HepG2 (cell line): ENCODE results near the gene P3H4. TPM values are rescaled to one million over a fixed set of nuclear protein-coding genes. Genes with fewer than 3 reads are reported as not detected.

Experiments used
- ARID4A ChIP-seq: sonication (generic); formaldehyde crosslinking; IDR thresholded peaks from 2 replicates; pipeline ENCODE4 v1.5.0; 2020; ENCODE audit warnings: mild to moderate bottlenecking, missing genetic modification reagents, borderline replicate concordance
- ATF2 ChIP-seq: sonication (generic); formaldehyde crosslinking; IDR thresholded peaks from 2 replicates; pipeline ENCODE4 v1.4.0; 2020; ENCODE audit warnings: missing genetic modification reagents
- CBX2 ChIP-seq, 2 experiments: fragments of 200-600 bp in 1 of 2; sonication (generic); formaldehyde crosslinking in 1 of 2; IDR thresholded peaks; 2 replicates each; pipeline versions ENCODE4 v1.7.0 to v1.8.1; 2018 to 2022; ENCODE audit warnings: low read depth in 2 of 2, low read length in 1 of 2, mild to moderate bottlenecking in 1 of 2, missing genetic modification reagents in 1 of 2
- FLYWCH1 ChIP-seq: sonication (generic); formaldehyde crosslinking; IDR thresholded peaks from 2 replicates; pipeline ENCODE4 v1.8.1; 2023; ENCODE audit warnings: mild to moderate bottlenecking, missing genetic modification reagents
- FOSL1 ChIP-seq: sonication (generic); formaldehyde crosslinking; IDR thresholded peaks from 2 replicates; pipeline ENCODE4 v1.9.0; 2021; ENCODE audit warnings: missing genetic modification reagents, borderline replicate concordance
- NCOA2 ChIP-seq: sonication (generic); formaldehyde crosslinking; IDR thresholded peaks from 2 replicates; pipeline ENCODE4 v1.8.0; 2022; ENCODE audit warnings: inconsistent platforms
- RBAK ChIP-seq: sonication (generic); formaldehyde crosslinking; IDR thresholded peaks from 2 replicates; pipeline ENCODE4 v1.5.1; 2020; ENCODE audit warnings: mild to moderate bottlenecking, missing genetic modification reagents
- SMARCE1 ChIP-seq: fragments of 450-650 bp; IDR thresholded peaks from 2 replicates; pipeline ENCODE4 v1.6.1; 2017; ENCODE audit warnings: borderline replicate concordance
- TEAD3 ChIP-seq: optimal IDR thresholded peaks from 2 replicates; pipeline ENCODE3; 2016; ENCODE audit warnings: borderline replicate concordance
- ZBTB4 ChIP-seq: sonication (generic); formaldehyde crosslinking; IDR thresholded peaks from 2 replicates; pipeline ENCODE4 v1.4.0; 2020; ENCODE audit warnings: missing genetic modification reagents, mild to moderate bottlenecking, borderline replicate concordance
- ZKSCAN1 ChIP-seq: fragments of 150-350 bp; IDR thresholded peaks from 2 replicates; pipeline ENCODE4 v1.6.1; 2014; ENCODE audit warnings: low read length
- ZNF230 ChIP-seq: sonication (generic); formaldehyde crosslinking; IDR thresholded peaks from 2 replicates; pipeline ENCODE4 v1.4.0; 2020; ENCODE audit warnings: mild to moderate bottlenecking, missing genetic modification reagents
- ZNF691 ChIP-seq: sonication (generic); formaldehyde crosslinking; IDR thresholded peaks from 2 replicates; pipeline ENCODE4 v1.4.0; 2020; ENCODE audit warnings: missing genetic modification reagents, low read depth, mild to moderate bottlenecking, borderline replicate concordance
- ZNF761 ChIP-seq: sonication (generic); formaldehyde crosslinking; conservative IDR thresholded peaks from 2 replicates; pipeline ENCODE4 v1.4.0; 2020; ENCODE audit warnings: mild to moderate bottlenecking, missing genetic modification reagents
- ZUFSP ChIP-seq: sonication (generic); formaldehyde crosslinking; IDR thresholded peaks from 2 replicates; pipeline ENCODE4 v1.9.0; 2021; ENCODE audit warnings: missing genetic modification reagents, mild to moderate bottlenecking, borderline replicate concordance
- polyA plus RNA-seq, 8 experiments: library from polyadenylated mRNA; depleted of rRNA in 3 of 8; stranded (reverse) in 7 of 8; unstranded in 1 of 8; fragments of >200 nt; fragmentation: Illumina TruSeq in 4 of 8; extraction: Trizol in 4 of 8; gene quantifications; 2 replicates each; pipeline versions ENCODE4 v1.2.1 to v1.2.3, GENCODE V29; 2011 to 2016; ENCODE audit warnings: low read depth in 4 of 8, missing spikeins in 1 of 8, mixed read lengths in 1 of 8; ENCODE audit not compliant: insufficient read depth in 1 of 8
- total RNA-seq, 5 experiments: library from RNA; depleted of rRNA; stranded (reverse); fragments of >200 nt; fragmentation: Illumina TruSeq; extraction: Trizol; gene quantifications; 2 replicates each; pipeline ENCODE4 v1.2.3, GENCODE V29; 2016; ENCODE audit warnings: low read depth in 1 of 5

The P3H4 gene
- total and polyA plus RNA-seq, 2 of the 13 experiments (the other 11 are each of a cell fraction or from before 2014, with no cell fraction given): 37.1 to 50.6 TPM

- TF ChIP-seq ZUFSP (CRISPR knock-in tag) (no peak), NCOA2 (CRISPR knock-in tag) (no peak), FOSL1 (no peak), ARID4A (CRISPR knock-in tag) (peak; percentile 64), TEAD3 (CRISPR knock-in tag) (no peak), ZNF761 (peak; percentile 71), ZBTB4 (CRISPR knock-in tag) (no peak), SMARCE1 (no peak), ATF2 (CRISPR knock-in tag) (peak; percentile 52; the same call in 1 of the 2 replicates), CBX2 (IDR thresholded peaks at IDR 0.05; ENCODE audit: low read depth, low read length) (no peak), CBX2 (CRISPR knock-in tag; IDR thresholded peaks at IDR 0.05; ENCODE audit: low read depth) (no peak), RBAK (CRISPR knock-in tag) (no peak), ZNF691 (CRISPR knock-in tag) (peak; percentile 50; the same call in 1 of the 2 replicates), ZKSCAN1 (no peak), FLYWCH1 (CRISPR knock-in tag) (peak; percentile 79; the same call in 1 of the 2 replicates), ZNF230 (CRISPR knock-in tag) (peak; percentile 16; the same call in 1 of the 2 replicates)
These were observed 817 bp upstream of the P3H4 start, which contains the start of gene FKBP10 (continued) for GRCh38 chr17:41812381-41813151.
